Measurements from ENCODE around the gene PGM3. TPM values are rescaled to one million over a fixed set of nuclear protein-coding genes. Genes with fewer than 3 reads are reported as not detected.
"Not testable (repeated sequence)": the region's sequence is repeated elsewhere in the genome, so short reads cannot be mapped to it uniquely, and the experiment has no call there.

The PGM3 gene
- total RNA-seq, 4 donors from 2014 or later: 10.9 to 20.6 (median 16.9) TPM

- intact Hi-C loops (cut with DNase I): loop anchor here (10.0 kb wide), 1 partner anchor 129 kb away; the partner anchor contains the start of genes DOP1A and UBE3D
- Histone ChIP-seq H3K4me3 (peak overlapping the region; percentile 88 to 96 (median 92)), H3K36me3 (peaks cover 0 to 14% (median 0%) of the 10 kb centered on the region in 3 donors), H3K27ac (peak overlapping the region; percentile 81 to 91 (median 86)), H3K9me3 (no peaks in the 10 kb centered on the region), H3K27me3 (no peaks in the 10 kb centered on the region), H3K4me1 (peaks cover 3 to 31% (median 13%) of the 10 kb centered on the region in 3 donors)
- TF ChIP-seq POLR2A (IDR thresholded peaks at IDR 0.05): peak in 1 of 4 donors; percentile 11
- no peak for TF ChIP-seq CTCF (IDR thresholded peaks at IDR 0.05)
- no peak for DNase-seq
- WGBS, 2 donors: 6 to 13% methylated on average over 11 to 43 of the region's 44 CpGs
These were observed 892 bp upstream of the PGM3 start for GRCh38 chr6:83193747-83194566.

GRCh38 chr6:83192456-83192855 lies 609 bp downstream of the PGM3 start:
- H3K27me3 ChIP-seq: no peaks in the 10 kb centered on the region
- TF ChIP-seq CTCF (IDR thresholded peaks at IDR 0.05): no peak
- TF ChIP-seq POLR2A (IDR thresholded peaks at IDR 0.05): no peak
- intact Hi-C loops (cut with DNase I): loop anchor here (10.0 kb wide), 1 partner anchor 128 kb away; the partner anchor contains the start of genes DOP1A and UBE3D
- H3K27ac ChIP-seq: peak overlapping the region; percentile 81 to 91 (median 86)
- WGBS, 2 donors: 0% methylated on average over 4 of the region's 4 CpGs
- H3K4me1 ChIP-seq: peaks cover 3 to 31% (median 13%) of the 10 kb centered on the region in 3 donors
- peaks cover 0 to 29% (median 0%) of the 10 kb centered on the region in 3 donors for H3K36me3 ChIP-seq
- H3K4me3 ChIP-seq: peak overlapping the region; percentile 88 to 96 (median 92)
- DNase-seq: no peak
- no peaks in the 10 kb centered on the region for H3K9me3 ChIP-seq

- H3K4me3 ChIP-seq: peak overlapping the region in 3 of 4 donors; percentile 88 to 96 (median 95)
- WGBS, 2 donors: 93 to 97% methylated on average over 12 to 18 of the region's 18 CpGs
- DNase-seq, H3K27ac ChIP-seq, H3K9me3 ChIP-seq, H3K27me3 ChIP-seq: not testable (repeated sequence)
- peaks cover 3 to 31% (median 13%) of the 10 kb centered on the region in 3 donors for H3K4me1 ChIP-seq
- H3K36me3 ChIP-seq: peaks cover 0 to 34% (median 0%) of the 10 kb centered on the region in 3 donors
- intact Hi-C loops (cut with DNase I): loop anchor here (10.0 kb wide), 1 partner anchor 127 kb away; the partner anchor contains the start of genes DOP1A and UBE3D
These were observed 1.1 kb downstream of the PGM3 start for GRCh38 chr6:83191974-83192373.

- 91 to 95% methylated on average over 6 of the region's 6 CpGs for WGBS, 2 donors
- no peak for TF ChIP-seq CTCF (IDR thresholded peaks at IDR 0.05)
- no peak for TF ChIP-seq POLR2A (IDR thresholded peaks at IDR 0.05)
- DNase-seq: no peak
- Histone ChIP-seq H3K27ac (no peak overlapping the region), H3K9me3 (no peaks in the 10 kb centered on the region), H3K27me3 (no peaks in the 10 kb centered on the region), H3K4me3 (no peak overlapping the region), H3K36me3 (peaks cover 0 to 41% (median 5%) of the 10 kb centered on the region in 3 donors), H3K4me1 (peaks cover 3 to 31% (median 13%) of the 10 kb centered on the region in 3 donors)
- intact Hi-C loops (cut with DNase I): loop anchor here (10.0 kb wide), 1 partner anchor 126 kb away; the partner anchor contains the start of genes DOP1A and UBE3D
These were observed 2.4 kb downstream of the PGM3 start for GRCh38 chr6:83190626-83191025.

GRCh38 chr6:83188501-83188900 lies 4.6 kb downstream of the PGM3 start:
- TF ChIP-seq CTCF (IDR thresholded peaks at IDR 0.05) (no peak), POLR2A (IDR thresholded peaks at IDR 0.05) (no peak)
- intact Hi-C loops (cut with DNase I): no loop called here
- peaks cover 3 to 19% (median 10%) of the 10 kb centered on the region in 3 donors for H3K4me1 ChIP-seq
- H3K27me3 ChIP-seq: no peaks in the 10 kb centered on the region
- no peak overlapping the region for H3K27ac ChIP-seq
- no peak overlapping the region for H3K4me3 ChIP-seq
- WGBS, 2 donors: 70 to 86% methylated on average over 3 of the region's 3 CpGs
- H3K9me3 ChIP-seq: no peaks in the 10 kb centered on the region
- peaks cover 0 to 58% (median 5%) of the 10 kb centered on the region in 3 donors for H3K36me3 ChIP-seq
- no peak for DNase-seq
